GM12873 (cell line): ENCODE data around the gene RNF167.

Experiments
- CTCF ChIP-seq: IDR thresholded peaks from 2 replicates; pipeline ENCODE4 v1.5.1; 2012; ENCODE audit warnings: low read depth, mild to moderate bottlenecking, moderate library complexity, low read length, control low read depth; ENCODE audit not compliant: insufficient read depth; ENCODE audit errors: missing control alignments

The RNF167 gene

GRCh38 chr17:4931963-4932362 lies 8.1 kb upstream of the RNF167 start, which contains the start of gene GP1BA:
TSS of gene GP1BA (plus strand) at chr17:4932277. CDS start at chr17:4932605, 328 bp downstream.
- TF ChIP-seq CTCF, result no peak

- no peak for TF ChIP-seq CTCF
Measured at GRCh38 chr17:4932756-4933155, 7.3 kb upstream of the RNF167 start.

- TF ChIP-seq CTCF, result no peak
Measured at GRCh38 chr17:4933646-4934045, 6.4 kb upstream of the RNF167 start.

GRCh38 chr17:4934173-4934979 lies 5.7 kb upstream of the RNF167 start:
- peak; percentile 41 for TF ChIP-seq CTCF

GRCh38 chr17:4935650-4936049 lies 4.4 kb upstream of the RNF167 start:
- TF ChIP-seq CTCF, result no peak

- no peak for TF ChIP-seq CTCF
Measured at GRCh38 chr17:4936436-4936835, 3.6 kb upstream of the RNF167 start.

- no peak for TF ChIP-seq CTCF
Measured at GRCh38 chr17:4937553-4937952, 2.5 kb upstream of the RNF167 start.
